ENCODE results near the gene KRTAP4-8.
"Not testable (repeated sequence)": the region's sequence is repeated elsewhere in the genome, so short reads cannot be mapped to it uniquely, and the experiment has no call there.

KRTAP4-8 gene

DNA sequence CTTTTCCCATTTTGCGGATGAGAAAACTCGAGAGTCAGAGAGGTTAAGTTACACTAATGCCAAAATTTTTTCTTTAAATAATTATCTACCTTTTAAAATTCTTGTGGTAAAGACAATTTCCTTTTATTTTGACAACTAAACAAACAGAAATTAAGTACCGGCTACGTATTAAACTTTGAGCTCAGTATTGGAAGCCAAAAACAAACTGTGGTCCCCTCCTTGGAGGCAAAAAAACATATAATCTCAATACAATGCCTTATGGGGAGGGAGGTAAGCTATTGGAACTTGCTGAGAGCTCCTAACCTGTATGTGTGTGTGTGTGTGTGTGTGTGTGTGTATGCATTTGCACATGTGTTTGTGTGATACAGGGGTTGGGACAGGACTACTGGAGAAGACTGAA lies 34.5 kb downstream of the KRTAP4-8 start:
- no peak overlapping the region for H3K27ac ChIP-seq
- no peaks in the 10 kb centered on the region for H3K27me3 ChIP-seq (ENCODE audit: insufficient read depth, low read depth, severe bottlenecking)
- H3K9me3 ChIP-seq (ENCODE audit: severe bottlenecking) = no peaks in the 10 kb centered on the region
- TF ChIP-seq, protein P1, sequence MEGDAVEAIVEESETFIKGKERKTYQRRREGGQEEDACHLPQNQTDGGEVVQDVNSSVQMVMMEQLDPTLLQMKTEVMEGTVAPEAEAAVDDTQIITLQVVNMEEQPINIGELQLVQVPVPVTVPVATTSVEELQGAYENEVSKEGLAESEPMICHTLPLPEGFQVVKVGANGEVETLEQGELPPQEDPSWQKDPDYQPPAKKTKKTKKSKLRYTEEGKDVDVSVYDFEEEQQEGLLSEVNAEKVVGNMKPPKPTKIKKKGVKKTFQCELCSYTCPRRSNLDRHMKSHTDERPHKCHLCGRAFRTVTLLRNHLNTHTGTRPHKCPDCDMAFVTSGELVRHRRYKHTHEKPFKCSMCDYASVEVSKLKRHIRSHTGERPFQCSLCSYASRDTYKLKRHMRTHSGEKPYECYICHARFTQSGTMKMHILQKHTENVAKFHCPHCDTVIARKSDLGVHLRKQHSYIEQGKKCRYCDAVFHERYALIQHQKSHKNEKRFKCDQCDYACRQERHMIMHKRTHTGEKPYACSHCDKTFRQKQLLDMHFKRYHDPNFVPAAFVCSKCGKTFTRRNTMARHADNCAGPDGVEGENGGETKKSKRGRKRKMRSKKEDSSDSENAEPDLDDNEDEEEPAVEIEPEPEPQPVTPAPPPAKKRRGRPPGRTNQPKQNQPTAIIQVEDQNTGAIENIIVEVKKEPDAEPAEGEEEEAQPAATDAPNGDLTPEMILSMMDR (IDR thresholded peaks at IDR 0.05; ENCODE audit: low read depth, low read length) = no peak
- H3K36me3 ChIP-seq = no peaks in the 10 kb centered on the region
- no peak overlapping the region for H3K4me3 ChIP-seq (ENCODE audit: low read depth, low read length)
- no peak for DNase-seq

- TF ChIP-seq, protein P1 (IDR thresholded peaks at IDR 0.05; ENCODE audit: low read depth, low read length) = no peak
- Histone ChIP-seq H3K36me3 (no peaks in the 10 kb centered on the region), H3K9me3 (ENCODE audit: severe bottlenecking) (peaks cover 5% of the 10 kb centered on the region), H3K27me3 (ENCODE audit: insufficient read depth, low read depth, severe bottlenecking) (no peaks in the 10 kb centered on the region), H3K27ac (no peak overlapping the region), H3K4me3 (ENCODE audit: low read depth, low read length) (no peak overlapping the region)
- no peak for DNase-seq
Measured at GRCh38 chr17:41061964-41062363, 36.0 kb downstream of the KRTAP4-8 start.

DNA sequence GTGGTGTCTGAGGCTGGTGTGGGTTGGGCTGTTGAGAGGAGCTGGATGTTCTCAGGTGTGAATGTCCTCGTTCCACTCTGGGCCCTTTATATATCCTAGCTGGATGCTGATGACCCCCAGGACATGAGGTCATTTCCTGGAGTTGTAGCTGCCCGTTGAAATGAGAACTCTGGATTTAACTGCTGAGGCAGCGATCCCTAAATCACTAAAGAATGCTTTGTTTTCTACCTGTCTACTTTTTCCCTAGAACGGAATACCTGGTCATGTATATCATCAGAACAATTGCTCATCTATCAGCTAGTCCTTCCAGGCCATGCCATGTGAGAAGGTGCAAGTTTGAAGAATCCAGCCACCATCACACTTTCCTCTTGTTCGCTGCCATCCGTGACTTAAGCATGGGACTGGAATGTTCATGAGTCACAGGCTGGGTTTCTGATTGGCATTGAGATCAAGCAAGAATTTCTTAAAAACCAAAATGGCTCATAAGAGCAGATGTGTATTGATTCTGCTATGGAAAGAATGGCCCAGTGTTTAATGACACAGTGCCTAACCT lies 37.8 kb downstream of the KRTAP4-8 start, which contains the start of gene KRTAP2-3:
TSS of gene KRTAP2-3 (minus strand) at position 63 of the 553 bp plus-strand sequence. CDS start 64 bp downstream, outside the sequence.
- Histone ChIP-seq H3K27ac (no peak within 1 kb of the TSS), H3K4me3 (ENCODE audit: low read depth, low read length) (no peak within 1 kb of the TSS), H3K9me3 (ENCODE audit: severe bottlenecking) (peaks cover 5% of the 10 kb centered on the region), H3K36me3 (no peaks in the 10 kb centered on the region), H3K27me3 (ENCODE audit: insufficient read depth, low read depth, severe bottlenecking) (no peaks in the 10 kb centered on the region)
- TF ChIP-seq, protein P1 (IDR thresholded peaks at IDR 0.05; ENCODE audit: low read depth, low read length) = no peak
- no peak for DNase-seq

DNA sequence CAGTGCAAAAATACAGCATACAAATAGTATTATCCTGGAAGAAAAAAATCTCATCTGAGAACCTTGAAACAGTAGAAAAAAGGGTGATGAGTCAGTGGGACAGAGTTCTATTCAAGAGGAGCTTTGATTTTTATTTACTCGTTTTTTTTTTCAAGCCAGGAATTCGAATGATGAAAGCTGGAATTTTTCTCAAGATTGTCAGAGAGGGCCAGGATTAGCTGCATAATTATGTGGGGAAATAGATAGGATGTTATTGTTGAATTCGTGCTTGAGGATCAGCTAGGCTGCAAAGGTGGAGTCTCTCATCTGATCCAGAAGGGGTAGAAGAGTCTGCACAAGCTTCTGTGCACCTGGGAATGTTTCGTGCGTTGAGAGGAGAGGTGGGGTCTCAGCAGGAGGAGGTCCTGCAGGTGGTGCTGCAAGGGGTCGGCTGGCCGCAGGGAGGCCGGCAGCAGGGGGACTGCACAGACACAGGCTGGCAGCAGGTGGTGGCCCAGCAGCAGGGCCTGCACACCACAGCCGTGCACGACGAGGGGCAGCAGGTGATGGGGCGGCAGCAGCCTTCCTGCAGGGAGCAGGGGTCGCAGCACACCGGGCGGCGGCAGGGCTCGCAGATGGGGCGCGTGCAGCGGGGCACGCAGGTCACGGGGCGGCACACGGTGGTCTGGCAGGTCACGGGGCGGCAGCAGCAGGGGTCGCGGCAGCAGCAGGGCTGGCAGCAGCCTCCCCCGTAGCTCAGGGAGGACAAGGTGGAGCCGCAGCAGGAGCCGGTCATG lies 38.5 kb downstream of the KRTAP4-8 start:
- not testable (repeated sequence) for H3K4me3 ChIP-seq (ENCODE audit: low read depth, low read length); H3K27me3 ChIP-seq (ENCODE audit: insufficient read depth, low read depth, severe bottlenecking); DNase-seq; H3K27ac ChIP-seq; H3K9me3 ChIP-seq (ENCODE audit: severe bottlenecking); H3K36me3 ChIP-seq

DNA sequence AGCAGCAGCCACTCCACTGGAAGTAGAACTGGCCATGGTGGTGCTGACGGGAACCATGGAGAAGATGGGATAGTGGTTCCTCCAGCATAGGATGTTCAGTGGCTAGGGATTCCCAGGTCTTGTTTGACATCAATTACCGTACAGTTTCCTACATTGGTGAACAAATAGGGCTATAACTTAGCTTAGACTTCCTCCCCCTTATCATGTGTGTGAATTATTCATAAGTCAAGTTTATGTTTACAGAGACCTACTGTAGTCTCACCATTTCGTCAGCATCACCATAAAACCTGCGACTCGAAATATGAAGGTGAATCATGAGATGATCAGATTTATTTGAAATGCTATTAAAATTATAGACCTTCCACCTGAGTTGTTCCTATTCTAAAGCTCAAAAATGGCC lies 39.2 kb downstream of the KRTAP4-8 start:
- no peak overlapping the region for H3K27ac ChIP-seq
- no peaks in the 10 kb centered on the region for H3K36me3 ChIP-seq
- no peak overlapping the region for H3K4me3 ChIP-seq (ENCODE audit: low read depth, low read length)
- TF ChIP-seq, protein P1 (IDR thresholded peaks at IDR 0.05; ENCODE audit: low read depth, low read length) = no peak
- peaks cover 5% of the 10 kb centered on the region for H3K9me3 ChIP-seq (ENCODE audit: severe bottlenecking)
- no peak for DNase-seq
- no peaks in the 10 kb centered on the region for H3K27me3 ChIP-seq (ENCODE audit: insufficient read depth, low read depth, severe bottlenecking)

- no peak overlapping the region for H3K27ac ChIP-seq
- no peak overlapping the region for H3K4me3 ChIP-seq (ENCODE audit: low read depth, low read length)
- no peaks in the 10 kb centered on the region for H3K36me3 ChIP-seq
- TF ChIP-seq, protein P1 (IDR thresholded peaks at IDR 0.05; ENCODE audit: low read depth, low read length) = no peak
- DNase-seq = no peak
- no peaks in the 10 kb centered on the region for H3K27me3 ChIP-seq (ENCODE audit: insufficient read depth, low read depth, severe bottlenecking)
- H3K9me3 ChIP-seq (ENCODE audit: severe bottlenecking) = peaks cover 5% of the 10 kb centered on the region
Measured at GRCh38 chr17:41057547-41057946, 40.4 kb downstream of the KRTAP4-8 start.

DNA sequence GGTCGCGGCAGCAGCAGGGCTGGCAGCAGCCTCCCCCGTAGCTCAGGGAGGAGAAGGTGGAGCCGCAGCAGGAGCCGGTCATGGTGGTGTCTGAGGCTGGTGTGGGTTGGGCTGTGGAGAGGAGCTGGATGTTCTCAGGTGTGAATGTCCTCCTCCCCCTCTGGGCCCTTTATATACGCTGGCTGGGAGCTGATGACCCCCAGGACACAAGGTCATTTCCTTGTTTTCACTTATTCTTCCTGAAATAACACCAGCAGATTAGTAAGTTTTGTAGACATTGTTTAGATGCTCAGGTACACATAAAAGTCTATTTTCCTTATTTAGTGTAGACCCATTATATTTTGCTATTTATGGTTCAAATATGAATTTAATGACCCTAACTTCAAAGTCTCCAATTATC lies 42.8 kb downstream of the KRTAP4-8 start, which contains the start of gene KRTAP2-2:
TSS of gene KRTAP2-2 (minus strand) at position 101 of the 400 bp plus-strand sequence. CDS start at position 82, 19 bp downstream.
- H3K27ac ChIP-seq; DNase-seq; H3K9me3 ChIP-seq (ENCODE audit: severe bottlenecking); H3K4me3 ChIP-seq (ENCODE audit: low read depth, low read length); H3K36me3 ChIP-seq; H3K27me3 ChIP-seq (ENCODE audit: insufficient read depth, low read depth, severe bottlenecking): not testable (repeated sequence)

DNA sequence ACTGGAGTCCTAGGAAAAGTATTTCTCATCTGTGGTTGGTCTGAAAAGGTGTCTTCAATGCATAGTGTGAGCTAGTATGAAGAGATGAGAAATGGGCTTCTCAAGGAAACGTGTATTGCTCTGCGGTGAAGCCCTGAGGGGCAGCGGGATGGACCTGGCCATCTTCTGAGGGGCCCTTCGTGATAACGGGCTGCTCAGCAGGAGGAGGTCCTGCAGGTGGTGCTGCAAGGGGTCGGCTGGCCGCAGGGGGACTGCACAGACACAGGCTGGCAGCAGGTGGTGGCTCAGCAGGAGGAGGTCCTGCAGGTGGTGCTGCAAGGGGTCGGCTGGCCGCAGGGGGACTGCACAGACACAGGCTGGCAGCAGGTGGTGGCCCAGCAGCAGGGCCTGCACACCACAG lies 43.4 kb downstream of the KRTAP4-8 start:
- not testable (repeated sequence) for H3K4me3 ChIP-seq (ENCODE audit: low read depth, low read length); H3K27ac ChIP-seq; H3K9me3 ChIP-seq (ENCODE audit: severe bottlenecking); H3K27me3 ChIP-seq (ENCODE audit: insufficient read depth, low read depth, severe bottlenecking); DNase-seq; H3K36me3 ChIP-seq

Measured in WERI-Rb-1 (cell line).